DND-41 (cell line): Measurements from ENCODE around the gene XPO6.

ENCODE experiments used
- ATAC-seq: fragments of 200-7000 bp; cut with Tn5 transposase; 3 replicates; pipeline ENCODE4 v1.9.1; 2021; ENCODE audit warnings: low read depth; ENCODE audit not compliant: insufficient read depth
- DNase-seq: peaks from one replicate; pipeline ENCODE4 v3.0.0-alpha.2; 2020
- H2AFZ ChIP-seq: 2 replicates; pipeline ENCODE4 v1.6.0; 2012; ENCODE audit warnings: low read depth, low read length
- H3K27ac ChIP-seq: 2 replicates; pipeline ENCODE4 v1.5.1; 2012; ENCODE audit warnings: low read length, inconsistent platforms
- H3K27me3 ChIP-seq: fragments of 200-600 bp; sonication (generic); 2 replicates; pipeline ENCODE4 v1.6.0; 2012; ENCODE audit warnings: low read length, mild to moderate bottlenecking, inconsistent platforms; ENCODE audit not compliant: insufficient read depth, poor library complexity
- H3K36me3 ChIP-seq: 2 replicates; pipeline ENCODE4 v1.5.1; 2012; ENCODE audit warnings: low read length, inconsistent platforms; ENCODE audit not compliant: insufficient read depth
- H3K4me1 ChIP-seq: 2 replicates; pipeline ENCODE4 v1.5.1; 2012; ENCODE audit warnings: mild to moderate bottlenecking, low read length; ENCODE audit not compliant: insufficient read depth
- H3K4me2 ChIP-seq: 2 replicates; pipeline ENCODE4 v1.6.0; 2012; ENCODE audit warnings: mild to moderate bottlenecking, moderate library complexity, low read length, inconsistent platforms; ENCODE audit not compliant: insufficient read depth
- H3K4me3 ChIP-seq, 2 experiments: fragments of 200-600 bp in 1 of 2; shearing (Covaris generic) in 1 of 2; 2 replicates each; pipeline ENCODE4 v1.5.1; 2012 to 2016; ENCODE audit warnings: inconsistent platforms in 2 of 2, low read length in 2 of 2, mild to moderate bottlenecking in 2 of 2, low read depth in 1 of 2, moderate library complexity in 1 of 2
- H3K79me2 ChIP-seq: 2 replicates; pipeline ENCODE4 v1.6.0; 2012; ENCODE audit warnings: low read length, inconsistent platforms; ENCODE audit not compliant: insufficient read depth
- H3K9ac ChIP-seq: 2 replicates; pipeline ENCODE4 v1.6.0; 2012; ENCODE audit warnings: low read depth, mild to moderate bottlenecking, inconsistent platforms, low read length, moderate library complexity
- H3K9me3 ChIP-seq: 2 replicates; pipeline ENCODE4 v1.5.1; 2012; ENCODE audit warnings: low read length, moderate library complexity, mild to moderate bottlenecking, inconsistent platforms; ENCODE audit not compliant: insufficient read depth, severe bottlenecking
- H4K20me1 ChIP-seq: 2 replicates; pipeline ENCODE4 v1.6.0; 2012; ENCODE audit warnings: low read length; ENCODE audit not compliant: insufficient read depth
- EZH2 ChIP-seq: IDR thresholded peaks from 3 replicates; pipeline ENCODE4 v1.6.1; 2012; ENCODE audit warnings: borderline replicate concordance, low read depth, mild to moderate bottlenecking, moderate library complexity, low read length, inconsistent platforms; ENCODE audit not compliant: severe bottlenecking
- TF ChIP-seq, protein P1 (sequence below): IDR thresholded peaks from 2 replicates; pipeline ENCODE4 v1.5.1; 2012; ENCODE audit warnings: borderline replicate concordance, low read length, moderate library complexity, mild to moderate bottlenecking; ENCODE audit not compliant: poor library complexity, severe bottlenecking; ENCODE audit errors: extremely low read depth

Gene XPO6

DNA sequence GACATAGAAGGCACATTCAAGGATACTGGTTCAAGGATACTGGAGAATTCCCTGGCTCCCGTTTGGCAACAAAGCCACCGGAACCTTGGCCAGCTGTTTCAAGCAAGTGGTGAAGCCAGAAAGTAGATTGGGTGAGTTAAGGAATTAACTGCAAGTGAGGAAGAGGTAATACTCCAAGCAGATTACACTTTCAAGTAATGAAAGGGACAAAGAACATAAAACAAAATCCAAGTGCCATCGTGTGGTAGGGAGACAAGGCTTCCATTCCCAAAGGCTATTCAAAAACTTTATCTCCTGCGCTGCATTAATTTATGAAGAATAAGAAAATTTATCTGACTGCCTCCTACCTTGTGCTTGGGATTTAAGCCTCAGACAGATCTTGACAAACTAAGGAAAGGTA is 27.8 kb downstream of the XPO6 start:
- DNase-seq (no peak), ATAC-seq (no peak)
- no peaks in the 10 kb centered on the region for H3K4me1 ChIP-seq
- H3K4me2 ChIP-seq = no peak overlapping the region
- no peaks in the 10 kb centered on the region for H3K9me3 ChIP-seq
- no peak overlapping the region for H2AFZ ChIP-seq
- H3K36me3 ChIP-seq = peaks cover 39% of the 10 kb centered on the region
- no peaks in the 10 kb centered on the region for H3K27me3 ChIP-seq
- TF ChIP-seq, protein P1, sequence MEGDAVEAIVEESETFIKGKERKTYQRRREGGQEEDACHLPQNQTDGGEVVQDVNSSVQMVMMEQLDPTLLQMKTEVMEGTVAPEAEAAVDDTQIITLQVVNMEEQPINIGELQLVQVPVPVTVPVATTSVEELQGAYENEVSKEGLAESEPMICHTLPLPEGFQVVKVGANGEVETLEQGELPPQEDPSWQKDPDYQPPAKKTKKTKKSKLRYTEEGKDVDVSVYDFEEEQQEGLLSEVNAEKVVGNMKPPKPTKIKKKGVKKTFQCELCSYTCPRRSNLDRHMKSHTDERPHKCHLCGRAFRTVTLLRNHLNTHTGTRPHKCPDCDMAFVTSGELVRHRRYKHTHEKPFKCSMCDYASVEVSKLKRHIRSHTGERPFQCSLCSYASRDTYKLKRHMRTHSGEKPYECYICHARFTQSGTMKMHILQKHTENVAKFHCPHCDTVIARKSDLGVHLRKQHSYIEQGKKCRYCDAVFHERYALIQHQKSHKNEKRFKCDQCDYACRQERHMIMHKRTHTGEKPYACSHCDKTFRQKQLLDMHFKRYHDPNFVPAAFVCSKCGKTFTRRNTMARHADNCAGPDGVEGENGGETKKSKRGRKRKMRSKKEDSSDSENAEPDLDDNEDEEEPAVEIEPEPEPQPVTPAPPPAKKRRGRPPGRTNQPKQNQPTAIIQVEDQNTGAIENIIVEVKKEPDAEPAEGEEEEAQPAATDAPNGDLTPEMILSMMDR = no peak
- TF ChIP-seq EZH2 = no peak
- H3K4me3 ChIP-seq = no peak overlapping the region
- H3K27ac ChIP-seq = no peak overlapping the region
- H4K20me1 ChIP-seq = peaks cover 67% of the 10 kb centered on the region; the same call in 1 of the 2 replicates
- H3K9ac ChIP-seq = no peak overlapping the region
- H3K79me2 ChIP-seq = peaks cover 99% of the 10 kb centered on the region

- Histone ChIP-seq H3K79me2 (peaks cover 99% of the 10 kb centered on the region), H2AFZ (no peak overlapping the region), H3K36me3 (peaks cover 36% of the 10 kb centered on the region), H3K4me1 (no peaks in the 10 kb centered on the region), H3K4me3 (no peak overlapping the region), H3K9ac (no peak overlapping the region), H3K27me3 (no peaks in the 10 kb centered on the region), H4K20me1 (peaks cover 64% of the 10 kb centered on the region), H3K9me3 (no peaks in the 10 kb centered on the region), H3K27ac (no peak overlapping the region), H3K4me2 (no peak overlapping the region)
- ATAC-seq = no peak
- no peak for DNase-seq
- TF ChIP-seq EZH2 = no peak
- TF ChIP-seq, protein P1 = no peak
These were observed 28.3 kb downstream of the XPO6 start for GRCh38 chr16:28183484-28183883.

DNA sequence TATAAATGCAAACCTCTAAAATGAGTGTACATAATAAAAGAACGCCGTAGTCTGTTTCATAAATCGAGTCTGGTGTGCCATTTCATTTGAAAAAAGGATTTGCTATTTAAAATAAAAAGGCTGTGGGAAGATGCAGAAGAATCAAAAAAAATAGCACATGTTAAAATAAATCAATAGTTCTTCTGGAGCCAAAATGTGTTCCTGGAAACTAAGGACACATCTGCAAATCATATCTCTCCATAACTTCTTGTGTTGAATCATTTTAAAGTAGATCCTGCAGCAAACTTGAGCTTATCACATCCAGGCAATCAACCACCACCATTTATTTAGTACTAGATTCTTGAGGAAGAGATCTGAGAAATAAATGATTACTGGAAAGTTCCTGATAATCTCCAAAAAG is 29.0 kb downstream of the XPO6 start:
- Histone ChIP-seq H2AFZ (no peak overlapping the region), H4K20me1 (peaks cover 65% of the 10 kb centered on the region), H3K36me3 (peaks cover 38% of the 10 kb centered on the region), H3K4me3 (no peak overlapping the region), H3K27ac (no peak overlapping the region), H3K9ac (no peak overlapping the region), H3K9me3 (no peaks in the 10 kb centered on the region), H3K4me1 (no peaks in the 10 kb centered on the region), H3K4me2 (no peak overlapping the region), H3K79me2 (peaks cover 99% of the 10 kb centered on the region), H3K27me3 (no peaks in the 10 kb centered on the region)
- TF ChIP-seq EZH2 = no peak
- TF ChIP-seq, protein P1 = no peak
- ATAC-seq (no peak), DNase-seq (no peak)

GRCh38 chr16:28182183-28182582 is 29.6 kb downstream of the XPO6 start:
- Histone ChIP-seq H4K20me1 (peaks cover 64% of the 10 kb centered on the region), H3K27ac (no peak overlapping the region), H3K79me2 (peaks cover 99% of the 10 kb centered on the region), H3K27me3 (no peaks in the 10 kb centered on the region), H3K4me1 (no peaks in the 10 kb centered on the region), H3K36me3 (peaks cover 39% of the 10 kb centered on the region), H3K4me2 (no peak overlapping the region), H3K9ac (no peak overlapping the region), H3K9me3 (no peaks in the 10 kb centered on the region), H2AFZ (no peak overlapping the region), H3K4me3 (no peak overlapping the region)
- ATAC-seq (no peak), DNase-seq (no peak)
- TF ChIP-seq, protein P1 = no peak
- no peak for TF ChIP-seq EZH2
